ENCODE data around the gene C1QTNF6.

Gene C1QTNF6

DNA sequence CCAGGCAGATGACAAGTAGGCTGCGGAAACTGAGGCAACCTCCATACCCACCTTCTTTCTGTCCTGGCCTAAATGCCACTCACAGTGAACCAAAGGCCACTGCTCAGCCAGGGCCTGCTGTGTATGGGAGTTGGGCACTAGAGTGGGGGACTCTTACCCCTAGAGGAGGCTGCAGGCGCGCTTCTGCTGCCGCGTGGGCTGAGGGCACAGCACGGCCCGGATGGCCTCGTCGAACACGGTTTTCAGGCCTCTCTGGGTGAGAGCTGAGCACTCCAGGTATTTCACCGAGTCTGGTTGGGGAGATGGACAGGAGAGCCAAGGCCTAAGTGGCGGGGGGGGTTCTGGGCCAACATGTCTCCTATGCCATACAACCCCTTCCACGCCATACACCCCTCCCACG lies 38.5 kb upstream of the C1QTNF6 start (continued):
- TF ChIP-seq ZNF70 (CRISPR knock-in tag; IDR thresholded peaks at IDR 0.05): no peak
- TF ChIP-seq, protein P1, sequence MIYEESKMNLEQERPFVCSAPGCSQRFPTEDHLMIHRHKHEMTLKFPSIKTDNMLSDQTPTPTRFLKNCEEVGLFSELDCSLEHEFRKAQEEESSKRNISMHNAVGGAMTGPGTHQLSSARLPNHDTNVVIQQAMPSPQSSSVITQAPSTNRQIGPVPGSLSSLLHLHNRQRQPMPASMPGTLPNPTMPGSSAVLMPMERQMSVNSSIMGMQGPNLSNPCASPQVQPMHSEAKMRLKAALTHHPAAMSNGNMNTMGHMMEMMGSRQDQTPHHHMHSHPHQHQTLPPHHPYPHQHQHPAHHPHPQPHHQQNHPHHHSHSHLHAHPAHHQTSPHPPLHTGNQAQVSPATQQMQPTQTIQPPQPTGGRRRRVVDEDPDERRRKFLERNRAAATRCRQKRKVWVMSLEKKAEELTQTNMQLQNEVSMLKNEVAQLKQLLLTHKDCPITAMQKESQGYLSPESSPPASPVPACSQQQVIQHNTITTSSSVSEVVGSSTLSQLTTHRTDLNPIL (CRISPR knock-in tag; IDR thresholded peaks at IDR 0.05; ENCODE audit: low read depth): no peak
- TF ChIP-seq, protein P2, sequence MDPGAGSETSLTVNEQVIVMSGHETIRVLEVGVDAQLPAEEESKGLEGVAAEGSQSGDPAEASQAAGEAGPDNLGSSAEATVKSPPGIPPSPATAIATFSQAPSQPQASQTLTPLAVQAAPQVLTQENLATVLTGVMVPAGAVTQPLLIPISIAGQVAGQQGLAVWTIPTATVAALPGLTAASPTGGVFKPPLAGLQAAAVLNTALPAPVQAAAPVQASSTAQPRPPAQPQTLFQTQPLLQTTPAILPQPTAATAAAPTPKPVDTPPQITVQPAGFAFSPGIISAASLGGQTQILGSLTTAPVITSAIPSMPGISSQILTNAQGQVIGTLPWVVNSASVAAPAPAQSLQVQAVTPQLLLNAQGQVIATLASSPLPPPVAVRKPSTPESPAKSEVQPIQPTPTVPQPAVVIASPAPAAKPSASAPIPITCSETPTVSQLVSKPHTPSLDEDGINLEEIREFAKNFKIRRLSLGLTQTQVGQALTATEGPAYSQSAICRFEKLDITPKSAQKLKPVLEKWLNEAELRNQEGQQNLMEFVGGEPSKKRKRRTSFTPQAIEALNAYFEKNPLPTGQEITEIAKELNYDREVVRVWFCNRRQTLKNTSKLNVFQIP (CRISPR knock-in tag; IDR thresholded peaks at IDR 0.05; ENCODE audit: borderline replicate concordance, low read depth): no peak
- no peak for TF ChIP-seq PPARA (CRISPR knock-in tag; IDR thresholded peaks at IDR 0.05; ENCODE audit: borderline replicate concordance)
- TF ChIP-seq, protein P3, sequence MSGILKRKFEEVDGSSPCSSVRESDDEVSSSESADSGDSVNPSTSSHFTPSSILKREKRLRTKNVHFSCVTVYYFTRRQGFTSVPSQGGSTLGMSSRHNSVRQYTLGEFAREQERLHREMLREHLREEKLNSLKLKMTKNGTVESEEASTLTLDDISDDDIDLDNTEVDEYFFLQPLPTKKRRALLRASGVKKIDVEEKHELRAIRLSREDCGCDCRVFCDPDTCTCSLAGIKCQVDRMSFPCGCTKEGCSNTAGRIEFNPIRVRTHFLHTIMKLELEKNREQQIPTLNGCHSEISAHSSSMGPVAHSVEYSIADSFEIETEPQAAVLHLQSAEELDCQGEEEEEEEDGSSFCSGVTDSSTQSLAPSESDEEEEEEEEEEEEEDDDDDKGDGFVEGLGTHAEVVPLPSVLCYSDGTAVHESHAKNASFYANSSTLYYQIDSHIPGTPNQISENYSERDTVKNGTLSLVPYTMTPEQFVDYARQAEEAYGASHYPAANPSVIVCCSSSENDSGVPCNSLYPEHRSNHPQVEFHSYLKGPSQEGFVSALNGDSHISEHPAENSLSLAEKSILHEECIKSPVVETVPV (CRISPR knock-in tag; IDR thresholded peaks at IDR 0.05): no peak
- TF ChIP-seq TOX (CRISPR knock-in tag; IDR thresholded peaks at IDR 0.05; ENCODE audit: borderline replicate concordance): no peak
- no peak for TF ChIP-seq ZFP30 (CRISPR knock-in tag; IDR thresholded peaks at IDR 0.05)
- no peak for TF ChIP-seq RARB (CRISPR knock-in tag; IDR thresholded peaks at IDR 0.05)
- TF ChIP-seq ZFP3 (CRISPR knock-in tag; IDR thresholded peaks at IDR 0.05): no peak
- no peak for TF ChIP-seq ISL1 (CRISPR knock-in tag; IDR thresholded peaks at IDR 0.05)

DNA sequence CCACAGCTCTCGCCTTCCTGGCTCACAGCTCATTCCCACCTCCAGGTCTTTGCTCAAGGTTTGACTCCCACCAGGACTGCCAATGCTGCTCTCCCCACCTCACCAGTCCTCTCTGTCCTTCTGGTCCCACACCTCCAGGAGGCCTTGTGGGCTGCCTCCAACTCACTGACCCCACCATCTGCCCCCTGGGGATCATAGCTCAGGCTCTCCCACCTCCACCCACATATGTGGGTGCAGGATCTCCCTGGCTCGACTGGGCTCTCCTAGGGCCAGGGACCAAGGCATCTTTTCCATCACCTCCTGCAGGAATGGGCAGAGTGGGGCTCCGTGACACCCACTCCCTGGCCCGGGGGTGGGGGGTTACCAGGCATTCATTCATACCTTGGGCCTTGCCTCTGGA lies 38.0 kb upstream of the C1QTNF6 start:
- TF ChIP-seq TCF4 (CRISPR knock-in tag; IDR thresholded peaks at IDR 0.05; ENCODE audit: borderline replicate concordance): no peak
- no peak for TF ChIP-seq ZFP3 (CRISPR knock-in tag; IDR thresholded peaks at IDR 0.05)
- TF ChIP-seq CSDC2 (CRISPR knock-in tag; IDR thresholded peaks at IDR 0.05): no peak
- TF ChIP-seq TOX (CRISPR knock-in tag; IDR thresholded peaks at IDR 0.05; ENCODE audit: borderline replicate concordance): no peak
- TF ChIP-seq ZC3H10 (CRISPR knock-in tag; IDR thresholded peaks at IDR 0.05): no peak
- no peak for TF ChIP-seq OSR1 (CRISPR knock-in tag; IDR thresholded peaks at IDR 0.05)
- no peak for TF ChIP-seq SNAI2 (CRISPR knock-in tag; IDR thresholded peaks at IDR 0.05)
- no peak for TF ChIP-seq ZNF565 (CRISPR knock-in tag; conservative IDR thresholded peaks at IDR 0.05; ENCODE audit: low read depth)
- no peak for TF ChIP-seq BACH2 (CRISPR knock-in tag; IDR thresholded peaks at IDR 0.05; ENCODE audit: borderline replicate concordance)
- TF ChIP-seq, protein P1 (CRISPR knock-in tag; IDR thresholded peaks at IDR 0.05; ENCODE audit: low read depth): no peak
- no peak for TF ChIP-seq ZNF70 (CRISPR knock-in tag; IDR thresholded peaks at IDR 0.05)
- TF ChIP-seq ESRRG (CRISPR knock-in tag; IDR thresholded peaks at IDR 0.05): no peak
- no peak for TF ChIP-seq ZFP30 (CRISPR knock-in tag; IDR thresholded peaks at IDR 0.05)
- TF ChIP-seq, protein P4, sequence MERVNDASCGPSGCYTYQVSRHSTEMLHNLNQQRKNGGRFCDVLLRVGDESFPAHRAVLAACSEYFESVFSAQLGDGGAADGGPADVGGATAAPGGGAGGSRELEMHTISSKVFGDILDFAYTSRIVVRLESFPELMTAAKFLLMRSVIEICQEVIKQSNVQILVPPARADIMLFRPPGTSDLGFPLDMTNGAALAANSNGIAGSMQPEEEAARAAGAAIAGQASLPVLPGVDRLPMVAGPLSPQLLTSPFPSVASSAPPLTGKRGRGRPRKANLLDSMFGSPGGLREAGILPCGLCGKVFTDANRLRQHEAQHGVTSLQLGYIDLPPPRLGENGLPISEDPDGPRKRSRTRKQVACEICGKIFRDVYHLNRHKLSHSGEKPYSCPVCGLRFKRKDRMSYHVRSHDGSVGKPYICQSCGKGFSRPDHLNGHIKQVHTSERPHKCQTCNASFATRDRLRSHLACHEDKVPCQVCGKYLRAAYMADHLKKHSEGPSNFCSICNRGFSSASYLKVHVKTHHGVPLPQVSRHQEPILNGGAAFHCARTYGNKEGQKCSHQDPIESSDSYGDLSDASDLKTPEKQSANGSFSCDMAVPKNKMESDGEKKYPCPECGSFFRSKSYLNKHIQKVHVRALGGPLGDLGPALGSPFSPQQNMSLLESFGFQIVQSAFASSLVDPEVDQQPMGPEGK (CRISPR knock-in tag; IDR thresholded peaks at IDR 0.05; ENCODE audit: borderline replicate concordance): no peak
- TF ChIP-seq ARNTL (CRISPR knock-in tag; IDR thresholded peaks at IDR 0.05; ENCODE audit: borderline replicate concordance, low read depth): no peak
- TF ChIP-seq ISL1 (CRISPR knock-in tag; IDR thresholded peaks at IDR 0.05): no peak
- no peak for TF ChIP-seq ZNF8 (CRISPR knock-in tag; IDR thresholded peaks at IDR 0.05)
- ATAC-seq: no peak

DNA sequence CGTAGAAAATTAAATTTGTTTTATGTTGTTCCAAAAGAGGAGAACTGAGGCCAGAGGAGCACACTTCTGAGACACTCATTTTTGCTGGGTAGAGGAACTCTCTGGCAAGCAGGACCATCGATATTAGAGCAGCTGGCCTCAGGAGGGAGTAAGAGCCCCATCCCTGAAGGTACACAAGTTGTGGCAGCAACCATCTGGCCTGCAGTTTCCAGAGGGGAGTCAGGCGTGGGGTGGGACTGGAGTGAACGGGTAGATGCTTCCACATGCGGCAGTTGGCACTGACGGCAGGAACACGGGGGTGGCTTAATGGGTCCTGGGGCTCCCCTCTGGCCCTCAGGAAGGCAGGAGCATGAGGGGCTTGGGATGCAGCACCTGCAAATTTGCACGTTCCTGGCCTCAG lies 37.4 kb upstream of the C1QTNF6 start:
- no peak for ATAC-seq
- TF ChIP-seq ZFP3 (CRISPR knock-in tag; IDR thresholded peaks at IDR 0.05) (no peak), ZFP30 (CRISPR knock-in tag; IDR thresholded peaks at IDR 0.05) (no peak), PPARA (CRISPR knock-in tag; IDR thresholded peaks at IDR 0.05; ENCODE audit: borderline replicate concordance) (no peak), ESRRG (CRISPR knock-in tag; IDR thresholded peaks at IDR 0.05) (no peak), TOX (CRISPR knock-in tag; IDR thresholded peaks at IDR 0.05; ENCODE audit: borderline replicate concordance) (no peak), ZNF8 (CRISPR knock-in tag; IDR thresholded peaks at IDR 0.05) (no peak), ZNF565 (CRISPR knock-in tag; conservative IDR thresholded peaks at IDR 0.05; ENCODE audit: low read depth) (no peak), ZNF70 (CRISPR knock-in tag; IDR thresholded peaks at IDR 0.05) (no peak), ISL1 (CRISPR knock-in tag; IDR thresholded peaks at IDR 0.05) (no peak), GLIS3 (CRISPR knock-in tag; IDR thresholded peaks at IDR 0.05) (no peak), SNAI2 (CRISPR knock-in tag; IDR thresholded peaks at IDR 0.05) (no peak), ZC3H10 (CRISPR knock-in tag; IDR thresholded peaks at IDR 0.05) (no peak), CSDC2 (CRISPR knock-in tag; IDR thresholded peaks at IDR 0.05) (no peak)
- TF ChIP-seq, protein P4 (CRISPR knock-in tag; IDR thresholded peaks at IDR 0.05; ENCODE audit: borderline replicate concordance): no peak
- TF ChIP-seq, protein P1 (CRISPR knock-in tag; IDR thresholded peaks at IDR 0.05; ENCODE audit: low read depth): no peak
- TF ChIP-seq, protein P2 (CRISPR knock-in tag; IDR thresholded peaks at IDR 0.05; ENCODE audit: borderline replicate concordance, low read depth): no peak
